Pancreas (tissue), 10 donors: ENCODE data around the gene ITGAD. TPM values are rescaled to one million over a fixed set of nuclear protein-coding genes. Genes with fewer than 3 reads are reported as not detected.
A peak's percentile ranks its signal among the peaks of the same experiment; 100 is the strongest.
"Not testable (repeated sequence)": the region's sequence is repeated elsewhere in the genome, so short reads cannot be mapped to it uniquely, and the experiment has no call there.

Experiments
- ATAC-seq, 4 donors: fragments of 200-7000 bp; cut with Tn5 transposase; one replicate each; pipeline versions ENCODE4 v1.8.0 to v1.9.1; 2020; ENCODE audit warnings: mild to moderate bottlenecking in 4 of 4, moderate library complexity in 4 of 4
- DNase-seq, 6 donors: peaks; one replicate each; pipeline ENCODE4 v3.0.0-alpha.2; 2020
- FAIRE-seq: peaks from 2 replicates; lab custom pipeline; 2012; peaks lifted over from hg19 to GRCh38; lab: Jason Lieb, UNC
- H3K27ac ChIP-seq, 4 donors: fragments of 200-600 bp; sonication (generic); 1 replicate in 3 of 4; 2 replicates in 1 of 4; pipeline versions ENCODE4 v1.5.0 to v1.8.0; 2020
- H3K27me3 ChIP-seq, 4 donors: fragments of 200-600 bp; one replicate each; pipeline ENCODE4 v1.8.0; 2021
- H3K36me3 ChIP-seq, 3 donors: fragments of 200-600 bp; sonication (generic) in 1 of 3; one replicate each; pipeline versions ENCODE4 v1.5.0 to v1.8.0; 2020 to 2021
- H3K4me1 ChIP-seq, 3 donors: fragments of 200-600 bp; one replicate each; pipeline ENCODE4 v1.8.0; 2021
- H3K4me3 ChIP-seq, 4 donors: fragments of 200-600 bp; sonication (generic) in 2 of 4; one replicate each; pipeline versions ENCODE4 v1.5.0 to v1.8.0; 2020 to 2021
- H3K9me3 ChIP-seq, 4 donors: fragments of 200-600 bp; one replicate each; pipeline ENCODE4 v1.8.0; 2021
- WGBS, 2 donors: extraction: QIAGEN DNeasy Blood & Tissue Kit; methylation state at CpG; one replicate each; pipeline ENCODE4 v1.1.7; 2013; 5-methylcytosine and 5-hydroxymethylcytosine counted together
- intact Hi-C, 3 donors: fragments of 100-400 bp; cut with DNase I; formaldehyde crosslinking; loops; one replicate each; pipeline versions ENCODE4 v1.11.1 to v1.14.2; 2022
- polyA plus RNA-seq, 2 donors: library from polyadenylated mRNA; stranded (reverse); fragments of 200-250 nt; gene quantifications; one replicate each; pipeline ENCODE4 v1.2.3, GENCODE V29; 2013
- total RNA-seq, 6 donors: library from RNA; stranded (reverse); fragmentation: NEBNext Ultra II Directional in 4 of 6; extraction: Animal tissue kit (Norgen Biotek cat#: 25700) in 4 of 6; gene quantifications; one replicate each; pipeline versions ENCODE4 v1.2.1 to v1.2.4, GENCODE V29; 2021 to 2023
- TF ChIP-seq, protein P1 (sequence below), 4 donors: fragments of 200-600 bp; sonication (generic) in 3 of 4; IDR thresholded peaks; one replicate each; pipeline versions ENCODE4 v1.5.0 to v1.8.0; 2021; ENCODE audit warnings: antibody characterized with exemption in 4 of 4
- donor health status: healthy with polysubstance abuse.
- donor health status: DM: no; HTN: no; CAD: no; lungs with moderate emphysema.
- donor health status: DM: no; HTN: no; CAD: no.
- donor health status: control.
- donor health status: control.
- donor health status: Bipolar disorder and iron deficiency.
- donor health status: DM: yes; HTN: yes; CAD: no.
- donor health status: DM: no; HTN: no; CAD: no.
- donor health status: DM: no; HTN: no; CAD: no.
- donor health status: DM: yes; HTN: yes; CAD: no.

ITGAD gene
- total and polyA plus RNA-seq, 8 donors = 0.06 to 0.31 TPM; not detected in 6

DNA sequence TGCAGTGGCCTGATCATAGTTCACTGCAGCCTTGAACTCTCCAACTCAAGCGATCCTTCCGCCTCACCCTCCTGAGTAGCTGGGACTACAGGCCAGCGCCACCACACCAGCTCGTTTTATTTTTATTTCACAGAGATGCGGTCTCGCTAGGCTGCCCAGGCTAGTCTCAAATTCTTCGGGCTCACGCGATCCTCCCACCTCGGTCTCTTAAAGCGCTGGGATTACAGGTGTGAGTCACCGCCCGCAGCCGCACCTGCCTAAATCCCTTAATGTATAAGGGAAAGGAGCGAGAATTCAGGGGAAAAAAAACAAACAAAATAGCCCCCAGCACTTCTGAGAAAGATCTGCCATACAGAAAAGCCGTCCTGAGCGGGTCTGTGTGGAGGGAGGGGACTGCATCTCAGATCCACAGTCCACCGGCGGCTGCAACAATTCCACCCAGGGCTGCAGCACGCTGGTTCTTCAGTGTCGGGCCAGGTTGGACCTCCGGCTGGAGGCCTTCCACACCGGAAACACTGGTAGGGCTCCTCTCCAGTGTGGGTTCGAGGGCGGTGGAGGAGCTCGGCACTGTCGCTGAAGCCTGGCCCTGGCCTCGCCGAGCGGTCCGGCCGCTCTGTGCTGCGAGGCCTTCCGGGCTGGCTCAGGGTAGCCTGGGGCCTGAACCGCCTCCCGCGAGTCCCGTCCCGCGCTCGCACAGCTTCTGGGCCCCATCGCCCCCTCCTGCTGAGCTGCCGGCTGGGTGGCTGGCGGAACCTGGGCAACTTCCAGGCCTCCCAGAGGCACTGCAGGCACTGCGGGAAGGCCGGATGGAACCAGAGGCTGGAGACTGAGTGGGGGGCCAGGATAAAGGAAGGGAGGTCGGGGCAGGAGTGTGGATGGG, 42.4 kb downstream of the ITGAD start:
- Histone ChIP-seq H3K4me1 (no peaks in the 10 kb centered on the region), H3K27ac (no peak overlapping the region), H3K27me3 (no peaks in the 10 kb centered on the region), H3K4me3 (no peak overlapping the region), H3K36me3 (no peaks in the 10 kb centered on the region), H3K9me3 (no peaks in the 10 kb centered on the region)
- intact Hi-C loops = no loop called here
- peak in 1 of 6 donors; percentile 48 for DNase-seq
- 94 to 95% methylated on average over 46 to 47 of the region's 47 CpGs for WGBS, 2 donors
- no peak for FAIRE-seq
- TF ChIP-seq, protein P1, sequence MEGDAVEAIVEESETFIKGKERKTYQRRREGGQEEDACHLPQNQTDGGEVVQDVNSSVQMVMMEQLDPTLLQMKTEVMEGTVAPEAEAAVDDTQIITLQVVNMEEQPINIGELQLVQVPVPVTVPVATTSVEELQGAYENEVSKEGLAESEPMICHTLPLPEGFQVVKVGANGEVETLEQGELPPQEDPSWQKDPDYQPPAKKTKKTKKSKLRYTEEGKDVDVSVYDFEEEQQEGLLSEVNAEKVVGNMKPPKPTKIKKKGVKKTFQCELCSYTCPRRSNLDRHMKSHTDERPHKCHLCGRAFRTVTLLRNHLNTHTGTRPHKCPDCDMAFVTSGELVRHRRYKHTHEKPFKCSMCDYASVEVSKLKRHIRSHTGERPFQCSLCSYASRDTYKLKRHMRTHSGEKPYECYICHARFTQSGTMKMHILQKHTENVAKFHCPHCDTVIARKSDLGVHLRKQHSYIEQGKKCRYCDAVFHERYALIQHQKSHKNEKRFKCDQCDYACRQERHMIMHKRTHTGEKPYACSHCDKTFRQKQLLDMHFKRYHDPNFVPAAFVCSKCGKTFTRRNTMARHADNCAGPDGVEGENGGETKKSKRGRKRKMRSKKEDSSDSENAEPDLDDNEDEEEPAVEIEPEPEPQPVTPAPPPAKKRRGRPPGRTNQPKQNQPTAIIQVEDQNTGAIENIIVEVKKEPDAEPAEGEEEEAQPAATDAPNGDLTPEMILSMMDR (IDR thresholded peaks at IDR 0.05) = no peak
- no peak for ATAC-seq

DNA sequence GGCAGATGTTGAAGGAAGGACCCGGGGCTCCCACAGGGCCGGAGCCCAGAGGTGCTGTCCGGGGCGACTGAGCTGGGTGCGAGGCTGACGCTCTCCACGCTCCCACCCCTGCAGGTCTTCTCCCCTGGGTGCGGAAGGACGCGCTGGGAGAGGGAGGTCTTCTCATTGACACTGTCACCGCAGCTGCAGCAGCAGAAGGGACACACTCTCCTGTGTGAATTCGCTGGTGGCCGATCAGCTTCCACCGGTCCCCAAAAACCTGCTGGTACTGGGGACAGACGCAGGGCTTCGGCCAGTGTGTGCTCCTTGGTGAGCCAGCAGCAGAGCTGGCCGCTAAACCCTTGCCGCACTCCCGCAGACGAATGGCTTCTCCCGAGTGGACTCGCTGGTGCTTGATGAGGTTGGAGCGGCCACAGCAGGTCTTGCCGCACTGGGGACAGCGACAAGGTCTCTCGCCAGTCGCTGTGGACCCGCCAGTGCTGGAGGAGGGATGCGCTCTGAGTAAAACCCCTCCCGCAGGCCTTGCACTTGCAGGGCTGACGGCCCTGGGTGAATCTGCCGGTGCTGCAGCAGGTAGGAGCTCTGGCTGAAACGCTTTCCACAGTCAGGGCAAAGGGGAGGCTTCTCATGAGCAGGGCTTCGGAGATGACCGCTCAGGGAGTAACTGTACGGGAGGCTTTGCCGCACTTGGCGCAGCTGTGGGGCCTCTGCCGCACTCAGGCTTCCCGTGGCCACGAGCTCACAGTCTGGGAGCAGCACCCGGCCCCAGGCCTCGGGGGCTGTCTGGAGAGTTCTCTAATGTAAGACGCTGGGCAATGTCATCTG, 43.3 kb downstream of the ITGAD start:
- intact Hi-C loops = no loop called here
- Histone ChIP-seq H3K4me3 (no peak overlapping the region), H3K27me3 (no peaks in the 10 kb centered on the region), H3K27ac (no peak overlapping the region), H3K9me3 (no peaks in the 10 kb centered on the region), H3K4me1 (no peaks in the 10 kb centered on the region), H3K36me3 (no peaks in the 10 kb centered on the region)
- ATAC-seq (no peak), FAIRE-seq (no peak), DNase-seq (peak in 1 of 6 donors; percentile 62)
- TF ChIP-seq, protein P1 (IDR thresholded peaks at IDR 0.05) = no peak
- WGBS, 2 donors = 93 to 94% methylated on average over 41 to 44 of the region's 44 CpGs

DNA sequence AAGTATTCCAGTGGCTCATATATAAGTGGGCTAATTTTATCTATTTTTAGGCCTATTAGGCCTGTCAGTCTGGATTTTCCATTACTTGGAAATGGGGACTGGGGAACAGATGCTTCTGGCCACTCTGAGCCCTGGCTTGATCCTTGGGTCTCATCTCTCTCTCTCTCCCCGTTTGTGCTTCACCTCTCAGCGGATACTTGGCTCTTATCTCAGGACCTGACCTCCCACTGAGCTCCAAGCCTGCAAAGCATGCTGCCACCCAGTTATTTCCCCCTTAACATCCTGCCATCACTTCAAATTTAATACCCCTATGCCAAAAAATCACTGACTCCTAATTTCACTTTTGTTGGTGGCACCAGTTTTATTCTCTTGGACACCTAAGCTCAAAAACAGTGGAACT, 45.3 kb downstream of the ITGAD start:
- H3K27me3 ChIP-seq = no peaks in the 10 kb centered on the region
- no peaks in the 10 kb centered on the region for H3K36me3 ChIP-seq
- DNase-seq (no peak), ATAC-seq (no peak), FAIRE-seq (no peak)
- no peaks in the 10 kb centered on the region for H3K4me1 ChIP-seq
- no peaks in the 10 kb centered on the region for H3K9me3 ChIP-seq
- H3K4me3 ChIP-seq = no peak overlapping the region
- TF ChIP-seq, protein P1 (IDR thresholded peaks at IDR 0.05) = no peak
- intact Hi-C loops = no loop called here
- H3K27ac ChIP-seq = no peak overlapping the region
- WGBS, 2 donors = 34 to 58% methylated on average over 2 of the region's 2 CpGs

DNA sequence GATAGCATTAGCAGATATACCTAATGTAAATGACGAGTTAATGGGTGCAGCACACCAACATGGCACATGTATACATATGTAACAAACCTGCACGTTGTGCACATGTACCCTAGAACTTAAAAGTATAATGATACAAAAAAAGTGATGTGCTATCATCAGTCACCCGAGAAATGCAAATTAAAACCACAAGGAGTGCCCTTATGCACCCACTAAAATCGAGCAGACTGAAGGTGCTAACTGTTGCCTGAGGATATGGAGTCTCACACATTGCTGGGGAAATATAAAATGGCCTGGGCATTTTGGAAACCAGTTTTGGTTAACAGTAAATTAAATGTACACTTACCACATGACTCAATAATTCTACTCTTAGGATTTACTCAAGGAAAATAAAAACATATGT, 45.9 kb downstream of the ITGAD start:
- FAIRE-seq, H3K27me3 ChIP-seq, H3K36me3 ChIP-seq, ATAC-seq, intact Hi-C loops, DNase-seq, H3K4me1 ChIP-seq, H3K9me3 ChIP-seq, H3K4me3 ChIP-seq, H3K27ac ChIP-seq: not testable (repeated sequence)
- 62 to 66% methylated on average over 3 to 4 of the region's 4 CpGs for WGBS, 2 donors

DNA sequence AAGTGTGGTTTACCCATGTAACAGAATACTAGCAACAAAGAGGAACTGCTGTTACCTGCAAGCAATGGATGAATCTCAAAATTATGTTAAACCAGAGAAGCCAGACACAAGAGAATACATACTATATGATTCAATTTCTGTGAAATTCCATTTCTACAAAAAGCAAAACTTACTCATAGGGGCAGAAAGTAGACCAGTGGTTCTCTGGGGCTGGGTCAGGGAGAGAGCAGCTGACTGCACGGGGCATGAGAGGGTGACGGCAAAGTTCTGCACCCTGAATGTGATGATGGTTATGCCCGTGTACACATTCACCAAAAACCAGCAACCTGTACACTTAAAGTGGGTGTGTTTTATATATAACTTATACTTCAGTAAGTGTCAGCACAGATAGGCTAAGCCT, 46.4 kb downstream of the ITGAD start:
- Histone ChIP-seq H3K27me3 (no peaks in the 10 kb centered on the region), H3K4me3 (no peak overlapping the region), H3K4me1 (no peaks in the 10 kb centered on the region), H3K9me3 (no peaks in the 10 kb centered on the region), H3K36me3 (no peaks in the 10 kb centered on the region), H3K27ac (no peak overlapping the region)
- ATAC-seq (no peak), DNase-seq (peak in 1 of 6 donors; percentile 1), FAIRE-seq (no peak)
- intact Hi-C loops = no loop called here
- TF ChIP-seq, protein P1 (IDR thresholded peaks at IDR 0.05) = no peak
- 82 to 84% methylated on average over 3 of the region's 3 CpGs for WGBS, 2 donors
